ENCODE results near the gene KIF15.

GRCh38 chr3:44902628-44903027 is 141.0 kb downstream of the KIF15 start:
- TF ChIP-seq CTCF (IDR thresholded peaks at IDR 0.05 in 4 of 5, conservative IDR thresholded peaks at IDR 0.05 in 1 of 5) (no peak), POLR2A (IDR thresholded peaks at IDR 0.05) (no peak)

Measured in gastrocnemius medialis (tissue), 4 donors.